HTERT RPE-1 (cell line): Measurements from ENCODE around the gene SRGAP2B.
"Not testable (repeated sequence)": the region's sequence is repeated elsewhere in the genome, so short reads cannot be mapped to it uniquely, and the experiment has no call there.

Experiments
- in situ Hi-C: fragments of 300-500 bp; cut with MboI; formaldehyde crosslinking; loops from 4 replicates; pipeline ENCODE4 v1.14.3; 2020; ENCODE audit warnings: low sequenced_read_pairs

The SRGAP2B gene

GRCh38 chr1:144948390-144948789 lies 146.7 kb downstream of the SRGAP2B start:
- in situ Hi-C loops = not testable (repeated sequence)

- in situ Hi-C loops = not testable (repeated sequence)
Observed at GRCh38 chr1:144947495-144947894, 147.6 kb downstream of the SRGAP2B start.

- in situ Hi-C loops = not testable (repeated sequence)
Observed at GRCh38 chr1:144946525-144947480, 148.3 kb downstream of the SRGAP2B start.

- in situ Hi-C loops = not testable (repeated sequence)
Observed at GRCh38 chr1:144941710-144942109, 153.4 kb downstream of the SRGAP2B start.

- in situ Hi-C loops = not testable (repeated sequence)
Observed at GRCh38 chr1:144940054-144940453, 155.1 kb downstream of the SRGAP2B start.

GRCh38 chr1:144938627-144939026 lies 156.5 kb downstream of the SRGAP2B start:
- in situ Hi-C loops = not testable (repeated sequence)

GRCh38 chr1:144936186-144936732 lies 158.9 kb downstream of the SRGAP2B start:
- in situ Hi-C loops = not testable (repeated sequence)

- in situ Hi-C loops = not testable (repeated sequence)
Observed at GRCh38 chr1:144935310-144935709, 159.8 kb downstream of the SRGAP2B start.

- in situ Hi-C loops = not testable (repeated sequence)
Observed at GRCh38 chr1:144933014-144933413, 162.1 kb downstream of the SRGAP2B start.

- in situ Hi-C loops = not testable (repeated sequence)
Observed at GRCh38 chr1:144932153-144932552, 163.0 kb downstream of the SRGAP2B start.

- in situ Hi-C loops = not testable (repeated sequence)
Observed at GRCh38 chr1:144931553-144931952, 163.6 kb downstream of the SRGAP2B start.

- in situ Hi-C loops = not testable (repeated sequence)
Observed at GRCh38 chr1:144930085-144930777, 164.9 kb downstream of the SRGAP2B start.

GRCh38 chr1:144927292-144927691 lies 167.8 kb downstream of the SRGAP2B start:
- in situ Hi-C loops = not testable (repeated sequence)

- in situ Hi-C loops = not testable (repeated sequence)
Observed at GRCh38 chr1:144923640-144924039, 171.5 kb downstream of the SRGAP2B start.

- in situ Hi-C loops = not testable (repeated sequence)
Observed at GRCh38 chr1:144922785-144923184, 172.3 kb downstream of the SRGAP2B start.

- in situ Hi-C loops = not testable (repeated sequence)
Observed at GRCh38 chr1:144919106-144919505, 176.0 kb downstream of the SRGAP2B start.

GRCh38 chr1:144918027-144918603 lies 177.0 kb downstream of the SRGAP2B start:
- in situ Hi-C loops = not testable (repeated sequence)

GRCh38 chr1:144917154-144918026 lies 177.7 kb downstream of the SRGAP2B start:
- in situ Hi-C loops = not testable (repeated sequence)

GRCh38 chr1:144913977-144914734 lies 181.0 kb downstream of the SRGAP2B start:
- in situ Hi-C loops = not testable (repeated sequence)
